Ureter (tissue), 1 donor: ENCODE measurements around the gene LAMP1. TPM values are rescaled to one million over a fixed set of nuclear protein-coding genes. Genes with fewer than 3 reads are reported as not detected.
"Not testable (repeated sequence)": the region's sequence is repeated elsewhere in the genome, so short reads cannot be mapped to it uniquely, and the experiment has no call there.

Experiments
- DNase-seq: peaks from one replicate; pipeline ENCODE4 v3.0.0-alpha.2; 2020; ENCODE audit warnings: low spot score
- total RNA-seq: library from RNA; stranded (reverse); gene quantifications from one replicate; pipeline ENCODE4 v1.2.4, GENCODE V29; 2023
- donor health status: DM: yes; HTN: yes; CAD: no.

LAMP1 gene
- total RNA-seq, 1 donor from 2014 or later, result 223 TPM

DNA sequence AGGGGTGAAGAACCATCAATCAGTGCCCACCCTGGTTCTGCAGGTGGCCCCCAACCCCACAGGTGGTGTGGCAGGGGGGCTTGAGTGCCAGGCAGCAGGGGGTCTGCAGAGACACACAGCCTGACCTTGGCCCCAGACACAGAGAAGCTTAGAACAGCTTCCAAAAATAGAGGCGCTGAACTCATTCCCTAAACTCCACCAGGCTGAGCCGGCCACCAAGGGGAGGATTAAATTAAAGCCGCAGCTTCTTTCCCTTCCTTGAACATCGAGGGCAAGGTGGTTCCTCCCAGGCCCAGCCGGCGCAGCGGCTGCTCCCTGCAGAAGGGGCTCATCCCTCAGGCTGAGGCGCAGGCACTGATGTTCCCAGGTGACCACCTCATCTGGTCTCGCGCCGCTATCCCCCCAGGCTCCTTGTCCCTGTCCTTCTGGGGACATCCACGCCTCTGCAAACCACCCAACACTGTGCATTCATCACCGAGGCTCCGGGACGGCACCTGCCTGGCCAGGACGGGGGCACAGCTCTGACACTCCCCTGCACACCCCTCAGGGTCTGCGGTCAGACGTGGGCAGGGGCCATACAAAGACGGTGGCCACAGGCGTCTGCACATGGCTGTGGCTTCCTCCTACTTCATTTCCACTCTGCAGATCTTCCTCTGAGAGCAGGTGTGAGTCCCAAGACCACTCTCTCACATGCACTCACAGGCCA, 30.9 kb downstream of the LAMP1 start:
- DNase-seq, result no peak

DNA sequence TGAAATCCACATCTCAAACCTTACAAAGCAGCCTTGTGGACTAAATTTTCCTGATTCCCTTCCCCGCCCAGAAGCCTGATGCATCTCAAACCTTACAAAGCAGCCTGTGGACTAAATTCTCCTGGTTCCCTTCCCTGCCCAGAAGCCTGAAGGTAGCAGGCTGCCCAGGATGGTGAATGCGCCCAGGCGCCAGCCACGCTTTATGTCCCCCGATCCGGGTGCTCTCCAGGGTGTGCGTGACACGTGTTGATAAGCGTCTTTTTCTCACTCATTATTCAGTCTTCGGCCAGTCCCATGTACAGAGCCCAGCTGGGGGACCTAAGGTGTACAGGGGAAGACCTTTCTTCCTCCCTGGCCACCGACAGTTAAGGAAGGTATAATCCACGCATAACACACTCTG, 31.8 kb downstream of the LAMP1 start:
- DNase-seq, result no peak

- no peak for DNase-seq
Measured at GRCh38 chr13:113329656-113330312, 32.7 kb downstream of the LAMP1 start.

- DNase-seq, result no peak
Measured at GRCh38 chr13:113332615-113333014, 35.6 kb downstream of the LAMP1 start.

GRCh38 chr13:113333076-113333475, 36.0 kb downstream of the LAMP1 start:
- no peak for DNase-seq

GRCh38 chr13:113337556-113337955, 40.5 kb downstream of the LAMP1 start:
- no peak for DNase-seq

DNA sequence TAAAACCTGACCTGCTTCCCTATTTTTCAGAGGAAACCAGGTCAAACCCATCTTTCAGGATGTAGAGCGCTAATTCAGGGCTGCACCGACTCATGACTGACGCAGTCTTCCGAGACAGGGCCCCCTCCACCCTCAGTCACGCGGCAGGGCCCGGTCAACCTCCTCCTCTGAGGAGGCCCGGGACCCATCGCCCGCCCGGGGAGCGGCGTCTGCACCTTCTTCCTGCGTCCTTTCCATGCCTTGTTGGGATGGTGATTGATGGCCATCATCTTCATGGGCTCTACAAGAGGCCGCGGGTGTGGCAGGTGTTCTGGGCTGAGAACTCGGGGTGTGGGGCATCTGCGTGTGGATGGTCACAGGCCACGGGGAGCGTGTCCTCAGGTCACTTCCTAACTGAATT, 40.9 kb downstream of the LAMP1 start:
- DNase-seq, result no peak

GRCh38 chr13:113338451-113338850, 41.4 kb downstream of the LAMP1 start:
- no peak for DNase-seq

- no peak for DNase-seq
Measured at GRCh38 chr13:113342820-113343691, 46.0 kb downstream of the LAMP1 start.

- no peak for DNase-seq
Measured at GRCh38 chr13:113343692-113343968, 46.6 kb downstream of the LAMP1 start.

DNA sequence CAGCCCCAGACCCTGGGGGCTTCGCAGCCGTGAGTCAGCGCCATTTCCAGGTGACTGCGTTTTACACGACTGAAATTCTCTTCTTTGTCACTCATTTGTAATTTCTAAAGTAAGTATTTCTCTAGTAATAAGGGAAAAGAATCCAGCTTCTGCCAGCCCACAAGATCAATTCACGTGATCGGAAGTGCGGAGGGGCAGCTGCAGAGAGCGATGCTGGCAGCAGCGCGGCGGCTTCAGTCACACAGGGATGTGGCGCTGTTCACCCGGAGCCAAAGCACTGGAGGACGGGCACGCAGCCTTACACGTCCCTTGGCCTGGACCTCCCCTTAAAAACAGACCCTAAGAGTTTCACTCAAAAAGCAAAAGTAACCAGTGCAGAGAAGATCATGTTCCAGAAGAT, 48.4 kb downstream of the LAMP1 start:
- DNase-seq, result no peak

- not testable (repeated sequence) for DNase-seq
Measured at GRCh38 chr13:113347736-113348225, 50.7 kb downstream of the LAMP1 start.

- DNase-seq, result no peak
Measured at GRCh38 chr13:113348591-113348990, 51.6 kb downstream of the LAMP1 start.

DNA sequence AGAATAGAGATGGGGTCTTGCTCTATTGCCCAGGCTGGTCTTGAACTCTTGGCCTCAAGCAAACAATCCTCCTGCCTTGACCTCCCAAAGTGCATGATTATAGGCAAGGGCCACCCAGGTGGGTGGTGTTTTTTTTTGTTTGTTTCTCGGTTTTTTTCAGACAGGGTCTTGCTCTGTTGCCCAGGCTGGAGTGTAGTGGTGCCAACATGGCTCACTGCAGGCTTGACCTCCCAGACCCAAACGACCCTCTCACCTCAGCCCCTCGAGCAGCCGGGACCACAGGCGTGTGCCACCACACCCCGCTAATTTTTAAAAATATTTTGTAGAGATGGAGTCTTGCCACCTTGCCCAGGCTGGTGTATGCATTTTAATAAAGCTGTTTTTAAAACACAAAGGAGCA, 52.0 kb downstream of the LAMP1 start:
- no peak for DNase-seq

DNA sequence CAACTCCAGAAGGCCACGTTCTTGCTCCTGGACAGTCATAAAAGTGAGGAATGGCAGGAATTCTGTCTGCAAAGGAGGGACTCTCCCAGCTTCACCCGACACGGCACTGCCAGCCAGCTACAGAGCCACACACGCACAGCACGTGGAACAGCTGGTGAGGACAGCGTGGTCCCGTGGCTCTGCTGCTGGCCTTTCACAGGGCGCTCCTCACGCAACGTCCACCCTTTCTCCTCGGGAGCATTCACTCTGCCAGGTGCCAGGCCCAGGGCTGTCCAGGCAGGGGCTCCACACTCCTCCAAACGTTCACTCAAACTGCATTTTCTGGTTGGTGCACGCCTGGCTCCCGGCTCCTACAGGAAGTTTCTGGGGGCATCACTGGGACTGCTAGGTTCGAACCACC, 52.5 kb downstream of the LAMP1 start:
- no peak for DNase-seq

- DNase-seq, result no peak
Measured at GRCh38 chr13:113350065-113350937, 53.3 kb downstream of the LAMP1 start.

DNA sequence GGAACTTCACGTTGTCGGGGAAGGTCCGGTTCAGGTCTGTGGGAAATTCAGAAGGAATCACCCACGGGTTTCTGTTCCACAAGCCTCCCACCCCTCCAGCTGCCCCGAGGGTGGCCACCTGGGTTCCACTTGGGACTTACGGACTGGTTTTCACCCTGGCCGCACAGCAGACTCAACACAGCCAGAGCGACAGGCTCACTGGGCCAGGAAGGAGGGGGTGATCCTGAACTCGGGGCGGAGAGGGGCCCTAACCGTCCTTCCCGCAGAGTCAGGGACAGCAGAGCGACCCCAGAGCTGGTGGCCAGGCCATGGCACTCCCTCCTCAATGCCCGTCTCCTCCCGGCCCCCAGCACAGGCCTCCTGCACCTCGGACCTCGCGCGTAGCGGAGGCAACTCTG, 53.9 kb downstream of the LAMP1 start:
- DNase-seq, result no peak

DNA sequence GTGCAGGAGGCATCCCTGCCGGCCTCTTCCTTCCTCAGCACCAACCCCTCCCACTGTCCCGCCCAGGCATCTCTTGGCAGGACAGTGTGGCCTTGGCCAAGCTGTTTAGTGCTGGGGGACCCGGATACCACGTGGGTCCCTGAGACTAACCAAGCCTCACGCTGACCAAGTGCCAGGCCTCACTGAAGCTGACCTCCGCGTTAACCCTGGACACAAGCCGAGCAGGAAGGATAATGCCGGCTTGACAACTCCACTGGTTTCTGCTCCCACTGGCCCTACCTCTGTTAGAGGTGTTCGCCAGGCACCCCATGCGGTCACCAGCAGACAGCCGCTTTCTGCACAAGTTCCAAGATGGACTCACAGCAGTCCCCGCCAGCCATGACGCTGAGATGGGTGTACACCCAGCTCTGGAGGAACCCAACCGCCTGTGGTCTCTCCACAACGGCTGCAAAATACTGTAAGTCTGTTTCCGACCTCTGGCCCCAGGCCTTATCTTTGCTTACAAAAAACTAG, 54.5 kb downstream of the LAMP1 start:
- no peak for DNase-seq

- DNase-seq, result no peak
Measured at GRCh38 chr13:113353254-113353653, 56.2 kb downstream of the LAMP1 start.

DNA sequence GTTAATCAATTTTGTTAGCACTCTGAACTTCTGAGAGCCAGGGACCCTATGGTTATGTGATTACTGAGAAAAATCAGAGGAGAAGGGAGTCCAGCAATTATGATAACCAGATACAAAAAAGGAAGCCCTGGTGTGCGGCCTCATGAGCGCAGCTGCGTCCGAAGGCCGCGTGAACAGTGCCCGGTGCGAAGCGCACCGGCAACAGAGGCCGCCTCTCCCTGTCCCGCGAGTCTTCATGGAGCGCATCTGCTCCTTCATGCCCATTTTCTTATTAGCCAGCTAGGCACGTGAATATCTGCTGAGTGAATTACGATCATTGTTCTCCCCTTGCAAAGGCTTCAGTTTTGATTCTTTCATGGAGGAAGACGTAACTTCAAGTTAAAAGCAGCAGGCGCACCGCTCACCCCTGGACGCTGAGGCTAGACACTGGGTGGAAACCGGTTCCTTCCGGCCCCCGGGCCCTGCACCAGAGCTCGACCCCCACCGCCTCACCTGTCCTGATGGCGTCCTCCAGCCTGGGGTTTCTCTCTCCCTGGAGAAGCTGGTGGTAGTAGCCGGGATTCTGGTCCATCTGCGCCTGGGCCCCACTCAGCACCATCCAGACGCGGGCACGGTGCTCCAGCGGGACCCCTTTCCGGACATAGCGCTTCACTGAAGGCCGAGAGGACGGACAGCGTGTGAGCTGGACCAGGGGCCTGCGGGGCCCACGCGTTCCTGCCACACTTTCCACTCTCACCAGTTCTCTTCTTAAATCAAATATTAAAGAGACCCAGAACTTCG, 58.0 kb downstream of the LAMP1 start:
- DNase-seq, result no peak

DNA sequence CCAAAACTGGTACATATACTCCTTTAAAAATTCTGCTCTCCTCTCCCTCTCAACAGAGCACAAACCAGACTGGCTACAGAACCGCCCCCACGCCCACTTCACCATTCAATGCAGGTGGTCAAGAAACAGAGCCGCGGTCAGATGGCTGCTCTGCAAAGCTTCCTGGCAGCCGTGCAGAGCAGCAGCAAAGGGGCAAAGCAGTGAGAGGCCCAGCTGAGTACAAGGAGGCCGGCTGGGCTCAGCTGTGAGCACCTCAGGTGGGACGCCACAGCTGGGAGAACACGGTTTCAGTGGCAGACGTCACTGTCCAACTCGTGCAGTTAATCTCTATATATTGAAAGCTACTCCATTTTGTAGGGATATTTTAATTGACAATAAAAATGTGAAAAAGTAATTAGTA, 58.6 kb downstream of the LAMP1 start:
- DNase-seq, result no peak
